SK-N-SH (cell line): Measurements from ENCODE around the gene ALDH4A1.

Source experiments
- EZH2phosphoT487 ChIP-seq: fragments of 200-600 bp; sonication (generic); IDR thresholded peaks from 2 replicates; pipeline ENCODE4 v1.6.1; 2017; ENCODE audit warnings: low read depth, mixed run types, mild to moderate bottlenecking, antibody characterized with exemption, moderate library complexity, borderline replicate concordance
- TF ChIP-seq, protein P1 (sequence below): fragments of 200-600 bp; sonication (generic); IDR thresholded peaks from 2 replicates; pipeline ENCODE4 v1.6.1; 2017; ENCODE audit warnings: antibody characterized with exemption, mild to moderate bottlenecking, moderate library complexity
- TF ChIP-seq, protein P2 (sequence below): fragments of 150-350 bp; IDR thresholded peaks from 2 replicates; pipeline ENCODE4 v1.6.1; 2016; ENCODE audit warnings: mild to moderate bottlenecking, low read depth, low read length

DNA sequence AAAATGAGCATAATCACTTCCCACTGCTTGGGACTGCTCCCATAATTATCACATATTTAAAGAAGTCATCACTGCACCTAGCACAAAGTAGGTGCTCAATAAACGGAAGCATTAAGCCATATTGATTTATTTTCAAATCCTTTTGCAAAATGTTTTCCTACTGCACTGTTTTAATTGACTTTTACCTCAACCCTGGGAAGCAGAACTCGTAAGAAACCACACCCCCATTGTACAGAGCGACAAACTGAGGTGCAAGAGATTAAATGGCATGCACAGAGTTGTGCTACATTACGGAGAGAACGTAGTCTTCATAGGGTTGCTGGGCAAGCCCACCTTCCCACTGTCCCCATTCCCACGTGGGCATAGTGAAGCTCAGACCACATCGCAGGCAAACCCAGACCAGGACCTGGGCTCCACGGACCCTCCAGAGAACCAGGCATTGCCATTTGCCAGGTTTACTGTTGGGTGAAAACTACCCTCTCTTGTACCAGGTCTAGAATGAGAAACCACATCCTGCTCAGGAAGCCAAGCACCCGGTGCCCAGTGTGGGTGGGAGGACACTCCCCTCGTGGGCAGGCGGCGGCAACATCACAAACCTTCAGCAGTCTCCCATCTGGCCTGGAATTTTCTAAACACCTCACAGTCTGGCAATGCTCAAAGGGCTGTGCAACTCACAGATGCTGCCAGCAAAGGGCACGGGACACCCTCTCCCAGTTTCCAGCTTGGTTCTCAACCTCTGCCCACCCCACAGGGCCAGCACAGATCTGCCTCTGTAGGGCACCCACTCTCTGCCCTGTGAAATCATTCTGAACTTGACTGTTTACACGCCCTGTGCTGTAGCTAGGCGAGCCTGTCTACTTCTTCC lies 45.9 kb upstream of the ALDH4A1 start:
- TF ChIP-seq, protein P1, sequence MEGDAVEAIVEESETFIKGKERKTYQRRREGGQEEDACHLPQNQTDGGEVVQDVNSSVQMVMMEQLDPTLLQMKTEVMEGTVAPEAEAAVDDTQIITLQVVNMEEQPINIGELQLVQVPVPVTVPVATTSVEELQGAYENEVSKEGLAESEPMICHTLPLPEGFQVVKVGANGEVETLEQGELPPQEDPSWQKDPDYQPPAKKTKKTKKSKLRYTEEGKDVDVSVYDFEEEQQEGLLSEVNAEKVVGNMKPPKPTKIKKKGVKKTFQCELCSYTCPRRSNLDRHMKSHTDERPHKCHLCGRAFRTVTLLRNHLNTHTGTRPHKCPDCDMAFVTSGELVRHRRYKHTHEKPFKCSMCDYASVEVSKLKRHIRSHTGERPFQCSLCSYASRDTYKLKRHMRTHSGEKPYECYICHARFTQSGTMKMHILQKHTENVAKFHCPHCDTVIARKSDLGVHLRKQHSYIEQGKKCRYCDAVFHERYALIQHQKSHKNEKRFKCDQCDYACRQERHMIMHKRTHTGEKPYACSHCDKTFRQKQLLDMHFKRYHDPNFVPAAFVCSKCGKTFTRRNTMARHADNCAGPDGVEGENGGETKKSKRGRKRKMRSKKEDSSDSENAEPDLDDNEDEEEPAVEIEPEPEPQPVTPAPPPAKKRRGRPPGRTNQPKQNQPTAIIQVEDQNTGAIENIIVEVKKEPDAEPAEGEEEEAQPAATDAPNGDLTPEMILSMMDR, result no peak
- no peak for TF ChIP-seq EZH2phosphoT487
- TF ChIP-seq, protein P2, sequence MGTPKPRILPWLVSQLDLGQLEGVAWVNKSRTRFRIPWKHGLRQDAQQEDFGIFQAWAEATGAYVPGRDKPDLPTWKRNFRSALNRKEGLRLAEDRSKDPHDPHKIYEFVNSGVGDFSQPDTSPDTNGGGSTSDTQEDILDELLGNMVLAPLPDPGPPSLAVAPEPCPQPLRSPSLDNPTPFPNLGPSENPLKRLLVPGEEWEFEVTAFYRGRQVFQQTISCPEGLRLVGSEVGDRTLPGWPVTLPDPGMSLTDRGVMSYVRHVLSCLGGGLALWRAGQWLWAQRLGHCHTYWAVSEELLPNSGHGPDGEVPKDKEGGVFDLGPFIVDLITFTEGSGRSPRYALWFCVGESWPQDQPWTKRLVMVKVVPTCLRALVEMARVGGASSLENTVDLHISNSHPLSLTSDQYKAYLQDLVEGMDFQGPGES, result no peak
